ENCODE results near the gene SMIM3.
"Not testable (repeated sequence)": the region's sequence is repeated elsewhere in the genome, so short reads cannot be mapped to it uniquely, and the experiment has no call there.

Gene SMIM3

DNA sequence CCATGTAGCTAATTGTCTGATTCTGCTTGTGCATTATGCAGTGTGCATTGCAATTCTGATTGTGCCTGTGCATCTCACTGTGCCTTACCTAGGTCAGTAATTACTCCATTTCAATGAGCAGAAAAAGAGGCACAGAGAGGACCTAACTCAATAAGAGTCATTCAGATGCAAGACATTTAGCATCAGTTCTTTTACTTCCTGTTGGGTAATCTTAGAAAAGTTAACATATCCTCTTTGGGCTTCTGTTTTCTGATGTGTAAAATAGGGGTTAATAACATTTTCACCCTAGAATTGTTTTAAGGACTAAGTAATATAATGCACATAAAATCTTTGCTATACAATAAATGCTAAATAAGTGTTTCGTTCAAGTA lies 12.8 kb upstream of the SMIM3 start:
- no peak for DNase-seq

DNA sequence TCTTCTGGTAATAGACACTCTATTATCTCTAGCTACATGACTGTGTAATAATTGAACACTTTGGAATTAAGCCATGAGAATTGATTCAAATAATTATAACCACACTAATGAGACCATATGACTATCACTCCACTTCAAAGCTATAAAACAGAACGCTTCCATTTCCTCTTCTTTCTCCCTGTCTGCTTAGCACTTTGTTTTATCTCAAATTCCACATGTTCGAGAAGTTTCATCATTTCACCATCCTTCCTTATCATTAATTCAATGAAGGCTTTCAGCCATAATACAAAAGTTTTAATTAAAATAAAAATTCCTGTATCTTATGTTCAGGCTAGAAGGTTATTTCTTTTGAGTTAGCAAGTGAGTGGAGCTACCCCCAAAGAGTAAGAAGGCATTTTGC lies 12.3 kb upstream of the SMIM3 start:
- DNase-seq, result peak; percentile 75

DNA sequence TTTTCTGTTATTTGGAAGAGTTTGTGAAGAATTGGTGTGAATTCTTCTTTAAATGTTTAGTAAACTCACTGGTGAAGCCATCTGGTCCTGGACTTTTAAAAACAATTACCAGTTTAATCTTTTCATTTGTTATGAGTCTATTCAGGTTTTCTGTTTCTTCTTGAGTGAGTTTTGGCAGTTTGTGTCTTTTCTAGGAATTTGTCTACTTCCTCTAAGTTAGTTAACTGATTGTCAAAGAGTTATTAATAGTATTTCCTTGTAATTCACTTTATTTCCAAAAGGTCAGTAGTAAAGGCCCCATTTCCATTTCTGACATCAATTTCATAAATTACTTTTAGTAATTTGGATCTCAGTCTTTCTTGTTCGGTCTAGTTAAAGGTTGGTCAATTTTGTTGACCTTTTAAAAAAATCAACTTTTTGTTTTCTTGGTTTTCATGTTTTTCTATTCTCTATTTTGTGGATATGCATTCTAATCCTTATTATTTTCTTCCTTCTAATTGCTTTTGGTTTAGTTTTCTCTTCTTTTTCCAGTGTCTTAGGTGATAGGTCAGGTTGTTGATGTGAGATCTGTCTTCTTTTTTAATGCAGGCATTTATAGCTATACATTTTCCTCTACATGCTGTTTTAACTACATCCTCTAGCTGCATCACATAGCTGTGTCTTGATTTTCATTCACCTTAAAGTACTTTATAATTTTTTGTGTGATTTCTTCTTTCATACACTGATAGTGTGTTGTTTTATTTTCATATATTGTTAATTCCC lies 7.3 kb upstream of the SMIM3 start:
- peak; percentile 26 for DNase-seq

DNA sequence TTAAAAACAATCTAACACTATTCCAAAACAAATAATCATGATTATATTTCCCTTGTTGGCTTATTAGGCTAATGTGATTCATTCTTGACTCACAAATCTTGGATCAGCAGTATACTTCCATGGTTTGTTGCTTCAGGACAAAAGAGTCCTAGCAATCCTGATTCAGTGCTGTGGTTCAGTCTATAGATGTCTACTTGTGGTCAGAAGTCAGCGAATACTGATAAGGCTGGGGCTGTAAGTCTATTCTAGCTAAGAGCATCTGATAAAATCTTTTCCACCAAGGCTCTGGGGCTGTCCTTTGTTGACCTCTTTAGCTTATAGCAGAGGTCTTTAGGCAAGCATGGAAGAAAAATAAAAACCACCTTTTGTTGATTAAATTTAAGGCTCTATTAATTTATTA lies 4.4 kb upstream of the SMIM3 start:
- peak; percentile 64 for DNase-seq

DNA sequence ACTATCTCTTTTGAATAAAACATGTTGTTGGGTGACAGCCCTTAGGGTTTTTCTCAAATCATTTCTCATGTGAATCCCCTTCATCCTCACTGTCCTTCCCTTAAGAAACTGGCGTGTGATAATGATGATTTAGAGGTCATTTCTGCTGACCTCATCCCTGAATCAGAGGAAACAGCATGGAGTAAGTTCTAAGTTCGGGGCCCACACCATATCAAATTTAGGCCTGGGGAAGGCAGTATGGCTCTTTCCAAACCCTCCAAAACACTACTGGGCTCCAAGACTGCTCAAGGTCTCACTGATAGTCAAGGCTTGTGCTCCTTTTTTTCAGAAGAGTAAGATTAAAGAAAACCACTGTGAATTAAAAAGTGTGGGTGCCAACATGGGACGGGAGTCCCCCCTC lies 872 bp upstream of the SMIM3 start:
- no peak for DNase-seq

DNA sequence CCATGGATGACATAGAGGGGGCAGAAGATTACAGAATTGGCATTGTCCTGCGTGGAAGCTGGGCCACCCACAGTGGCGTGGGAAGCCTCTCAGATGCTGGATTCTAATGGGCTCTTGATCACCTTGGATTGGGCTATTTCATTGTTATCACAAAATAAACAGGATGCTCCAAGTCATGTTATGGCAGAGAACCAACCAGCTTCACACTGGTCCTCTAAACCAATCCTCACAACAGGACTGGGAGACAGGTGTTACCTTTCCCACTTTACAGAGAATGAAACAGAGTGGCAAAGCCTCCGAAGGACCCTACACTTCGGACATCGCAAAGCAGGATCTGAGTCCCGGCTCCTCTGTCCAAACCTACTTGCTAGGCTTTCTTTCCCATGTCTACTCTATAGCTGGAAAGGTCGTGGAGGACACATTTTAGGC lies 455 bp upstream of the SMIM3 start:
- DNase-seq, result no peak

DNA sequence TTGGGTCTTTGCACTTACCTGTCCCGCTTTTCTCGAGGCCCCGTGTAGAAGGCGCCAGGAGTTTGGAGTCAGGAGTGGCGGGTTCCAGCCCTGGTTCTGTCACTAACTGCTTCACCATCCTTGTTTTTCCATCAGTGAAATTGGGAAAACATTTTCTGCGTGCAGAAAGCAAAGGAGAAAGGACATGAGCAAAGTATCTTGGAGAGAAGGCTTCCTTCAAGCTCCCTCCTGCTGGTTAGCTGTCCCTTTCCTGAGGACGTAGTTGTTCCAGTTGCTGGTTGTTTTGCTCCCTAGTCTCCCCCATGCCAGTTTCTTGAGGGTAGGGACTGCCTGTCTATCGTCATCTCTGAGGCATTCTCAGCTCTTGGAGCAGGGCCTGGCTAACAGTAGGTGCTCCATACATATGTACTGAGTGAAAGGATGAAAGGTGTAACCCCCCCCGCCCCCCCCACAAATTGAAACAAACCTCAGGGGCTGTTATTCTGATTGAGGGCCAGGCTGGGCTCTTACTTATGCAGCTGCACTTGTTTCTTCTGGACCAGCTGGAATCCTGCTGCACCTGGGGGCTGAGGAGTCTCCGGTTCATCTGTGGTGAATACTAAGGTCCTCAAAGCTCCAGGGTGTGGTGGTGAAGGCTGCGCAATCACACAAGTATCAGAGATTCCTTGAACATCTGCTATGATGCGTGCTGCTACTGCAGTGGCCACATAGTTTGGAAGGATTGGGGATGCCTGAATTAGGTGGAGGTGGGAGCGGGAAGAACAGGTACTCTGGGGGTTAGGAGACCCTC lies 1.0 kb downstream of the SMIM3 start:
- DNase-seq, result no peak

DNA sequence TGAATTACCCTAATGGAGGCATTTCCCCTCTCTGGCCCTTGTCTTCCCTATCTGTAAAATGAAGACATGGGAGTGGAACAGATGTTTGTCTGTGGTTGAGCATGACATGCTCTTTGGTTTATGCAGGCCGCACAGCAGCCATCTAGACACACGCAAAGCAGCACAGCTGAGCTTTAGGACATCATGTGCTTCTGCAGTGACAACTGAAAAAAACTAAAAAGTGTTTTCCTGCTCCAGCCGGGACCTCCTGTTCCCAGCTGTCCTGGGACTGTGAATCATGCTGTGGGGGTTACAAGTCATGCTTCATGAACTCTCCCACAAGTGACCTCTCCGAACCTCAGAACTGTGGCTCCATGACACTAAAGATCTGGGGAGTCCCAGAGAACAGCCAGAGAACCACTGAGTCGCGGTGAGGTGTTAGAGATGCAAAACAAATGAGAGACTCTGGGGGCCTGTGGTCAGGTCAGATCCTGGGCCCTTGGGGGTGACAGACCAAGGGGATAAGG lies 1.7 kb downstream of the SMIM3 start:
- DNase-seq, result no peak

DNA sequence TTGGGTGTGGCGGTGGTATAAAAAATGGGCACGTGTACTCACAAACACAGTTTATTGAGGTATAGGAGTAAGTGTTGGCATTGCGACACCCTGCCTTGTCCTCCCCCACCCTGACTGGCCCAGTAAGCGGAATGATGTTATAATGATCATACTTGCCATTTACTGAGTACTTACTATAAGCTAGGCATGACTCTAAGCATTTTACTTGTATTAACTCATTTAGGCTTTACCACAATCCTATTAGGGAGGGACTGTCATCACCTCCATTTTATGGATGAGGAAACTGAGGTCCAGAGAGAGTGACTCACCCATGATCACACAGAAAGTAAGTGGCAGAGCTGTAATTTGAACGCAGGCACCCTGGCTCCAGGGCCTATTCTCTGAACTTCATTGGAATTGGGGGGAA lies 2.3 kb downstream of the SMIM3 start:
- no peak for DNase-seq

DNA sequence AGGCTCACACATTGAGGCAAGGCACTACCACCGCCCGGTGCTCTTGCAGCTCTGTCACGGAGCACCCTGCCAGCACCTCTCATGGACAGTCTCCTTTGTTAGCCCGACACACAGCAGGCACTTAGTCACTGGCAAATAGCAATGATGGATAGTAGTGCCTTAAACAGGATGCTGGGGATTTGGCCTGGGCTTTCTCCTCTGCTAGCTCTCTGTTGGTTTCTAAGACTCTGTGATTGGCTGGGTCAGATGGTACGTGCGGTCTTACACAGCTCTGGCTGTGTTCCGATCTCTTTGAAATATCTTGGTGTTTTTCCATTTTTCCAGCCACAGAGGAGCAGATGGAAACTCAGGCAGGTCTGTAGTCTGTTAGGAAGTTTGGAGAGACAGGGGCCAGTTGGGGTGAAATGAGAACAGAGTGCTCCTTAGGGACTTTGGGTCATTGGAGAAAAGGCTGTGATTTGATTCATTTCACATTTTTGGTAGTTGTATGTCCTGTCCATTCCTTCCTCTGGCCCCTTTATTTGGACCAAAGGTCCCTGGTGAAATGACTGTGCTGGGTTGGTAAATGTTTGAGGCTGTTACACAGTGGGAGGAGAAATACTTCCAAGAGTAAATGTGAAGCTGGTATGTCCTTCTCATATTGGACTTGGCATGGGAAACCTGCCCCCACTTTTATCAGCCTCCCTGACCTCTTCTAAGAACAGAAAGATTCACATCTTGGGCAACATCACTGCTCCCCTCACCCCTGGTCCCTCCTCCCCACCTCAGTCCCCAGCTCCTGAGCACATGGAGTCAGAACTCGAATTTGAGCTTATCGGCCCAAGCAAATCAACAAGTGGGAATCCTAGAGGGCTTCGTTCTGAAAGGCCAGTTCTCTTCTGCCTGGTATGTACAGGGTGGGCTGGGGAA lies 3.4 kb downstream of the SMIM3 start:
- no peak for DNase-seq

DNA sequence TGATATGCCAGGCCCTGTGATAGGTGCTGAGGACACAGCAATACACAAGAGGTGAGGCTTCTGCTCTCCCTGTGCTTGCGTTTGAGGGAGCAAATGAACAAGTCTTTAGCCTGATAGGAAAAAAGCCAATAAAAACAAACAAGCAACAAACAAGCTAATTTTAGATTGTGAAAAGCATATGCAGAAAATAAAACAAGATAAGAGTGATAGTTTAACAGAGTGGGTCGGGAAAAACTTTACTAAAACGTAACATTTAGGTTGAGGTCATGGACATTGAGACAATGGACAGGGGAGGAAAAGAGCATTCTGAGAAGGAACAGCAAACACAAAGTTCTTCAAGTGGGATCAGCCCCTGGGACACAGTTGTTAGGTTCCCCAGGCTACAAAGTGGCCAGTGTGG lies 4.3 kb downstream of the SMIM3 start:
- no peak for DNase-seq

DNA sequence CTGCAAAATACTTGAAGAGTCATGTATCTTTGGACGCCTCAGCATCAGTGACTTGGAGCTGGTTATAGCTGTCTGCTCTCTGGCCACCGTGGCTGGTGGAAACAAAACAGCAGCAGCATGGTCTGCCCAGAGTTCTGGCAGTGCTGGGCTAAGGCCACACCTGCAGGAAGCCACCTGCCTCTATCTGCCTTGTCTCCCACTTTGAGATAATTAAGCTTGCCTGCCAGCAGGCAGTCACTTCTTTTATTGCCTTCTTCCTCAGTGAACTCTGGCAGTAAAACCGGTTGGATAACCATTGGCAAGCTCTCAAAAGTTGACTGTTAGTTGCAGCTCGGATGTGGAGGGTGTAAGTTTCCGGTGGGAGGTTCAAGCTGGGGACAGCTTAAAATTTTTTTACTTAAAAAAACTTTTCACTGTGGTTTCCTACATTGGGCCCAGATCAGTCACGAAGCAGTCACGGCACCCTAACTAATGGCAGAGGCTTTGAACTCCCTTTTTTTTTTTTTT lies 4.9 kb downstream of the SMIM3 start:
- DNase-seq, result peak; percentile 48

DNA sequence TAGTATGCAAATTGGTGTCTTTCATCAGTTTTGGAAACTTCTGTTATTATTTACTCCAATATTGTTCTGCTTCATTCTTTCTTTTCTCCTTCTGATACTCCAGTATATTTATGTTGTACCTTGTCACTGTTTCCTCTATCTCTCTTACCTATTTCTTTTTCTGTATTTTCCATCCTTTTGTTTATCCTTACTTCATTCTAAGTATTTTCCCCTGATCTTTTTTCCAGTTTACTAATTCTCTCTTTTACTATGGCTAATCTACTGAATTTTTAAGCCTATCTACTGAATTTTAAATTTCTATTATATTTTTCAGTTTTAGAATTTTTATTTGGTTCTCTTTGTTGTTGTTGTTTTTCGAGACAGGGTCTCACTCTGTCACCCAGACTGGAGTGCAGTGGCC lies 7.4 kb downstream of the SMIM3 start:
- DNase-seq, result no peak

DNA sequence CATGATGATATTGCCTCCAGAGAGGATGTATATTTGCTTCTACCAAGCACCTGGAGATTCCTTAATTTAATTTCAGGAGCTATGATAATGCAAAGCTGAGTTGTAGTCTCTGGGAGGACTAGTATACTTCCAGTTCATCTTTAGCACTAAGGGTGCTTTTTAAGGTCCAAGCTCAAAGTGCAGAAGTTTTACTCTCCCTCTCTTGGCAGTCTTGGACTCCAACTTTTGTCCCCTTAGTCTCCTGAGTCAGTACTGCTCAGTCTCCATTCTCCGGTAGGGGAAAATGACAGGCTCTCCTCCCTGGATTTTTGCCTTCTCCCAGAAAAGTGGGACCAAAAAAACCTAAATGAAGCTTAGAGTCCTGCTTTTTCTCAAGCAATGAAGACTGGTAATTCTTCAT lies 8.3 kb downstream of the SMIM3 start:
- DNase-seq, result no peak

DNA sequence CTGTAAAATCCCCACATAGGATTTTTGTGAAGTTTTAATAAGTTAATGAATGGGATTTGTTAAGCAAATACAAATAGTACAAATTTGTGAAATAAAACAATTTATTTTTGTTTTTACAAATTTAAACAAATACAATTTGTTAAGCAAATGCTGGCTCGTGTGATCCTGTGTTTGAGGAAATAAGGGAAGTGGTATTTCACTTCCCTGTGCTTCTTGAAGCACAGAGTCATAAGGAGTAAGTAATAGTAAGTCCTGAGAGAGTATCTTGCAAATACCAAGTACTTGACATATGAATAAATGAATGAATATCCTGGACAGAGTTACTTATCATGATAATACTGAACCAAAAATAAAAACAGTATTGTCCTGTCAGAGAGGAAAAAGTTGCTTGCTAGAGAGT lies 9.1 kb downstream of the SMIM3 start:
- no peak for DNase-seq

DNA sequence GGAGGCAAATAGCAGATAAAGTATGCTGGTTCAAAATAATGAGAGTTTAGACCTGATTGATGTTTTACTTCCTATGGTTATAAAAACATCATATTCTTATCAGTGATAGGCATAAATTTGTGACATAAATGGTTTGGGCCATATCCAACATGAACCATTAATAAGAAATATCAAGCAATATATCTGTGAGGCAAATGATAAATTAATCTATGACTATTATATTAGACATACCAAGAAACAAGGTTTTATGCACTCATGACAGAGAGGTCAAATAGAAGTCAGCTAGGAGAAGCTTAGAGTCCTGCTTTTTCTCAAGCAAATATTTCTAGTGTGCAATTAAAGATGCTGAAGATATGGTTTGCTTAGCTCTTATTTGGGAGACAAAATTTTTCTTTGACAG lies 10.4 kb downstream of the SMIM3 start:
- DNase-seq, result no peak

DNA sequence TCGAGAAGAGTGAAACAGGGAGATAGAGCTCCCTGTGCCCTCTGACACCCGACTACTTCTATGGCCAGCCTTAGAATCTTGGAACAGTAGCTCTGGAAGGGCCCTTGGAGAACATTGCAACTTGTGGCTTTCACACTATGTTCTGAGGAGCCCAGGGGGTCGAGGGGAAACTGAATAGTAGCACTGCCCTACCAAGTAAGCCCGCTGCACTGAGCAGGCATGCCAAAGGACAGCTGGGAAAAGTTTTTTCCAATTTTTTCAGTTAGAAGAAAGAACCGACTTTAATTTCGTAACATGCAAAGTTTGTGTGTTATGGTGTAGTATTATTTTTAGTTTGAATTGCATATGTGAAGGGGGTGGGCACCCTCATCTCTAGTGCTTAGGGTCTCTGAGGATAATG lies 10.9 kb downstream of the SMIM3 start:
- no peak for DNase-seq

DNA sequence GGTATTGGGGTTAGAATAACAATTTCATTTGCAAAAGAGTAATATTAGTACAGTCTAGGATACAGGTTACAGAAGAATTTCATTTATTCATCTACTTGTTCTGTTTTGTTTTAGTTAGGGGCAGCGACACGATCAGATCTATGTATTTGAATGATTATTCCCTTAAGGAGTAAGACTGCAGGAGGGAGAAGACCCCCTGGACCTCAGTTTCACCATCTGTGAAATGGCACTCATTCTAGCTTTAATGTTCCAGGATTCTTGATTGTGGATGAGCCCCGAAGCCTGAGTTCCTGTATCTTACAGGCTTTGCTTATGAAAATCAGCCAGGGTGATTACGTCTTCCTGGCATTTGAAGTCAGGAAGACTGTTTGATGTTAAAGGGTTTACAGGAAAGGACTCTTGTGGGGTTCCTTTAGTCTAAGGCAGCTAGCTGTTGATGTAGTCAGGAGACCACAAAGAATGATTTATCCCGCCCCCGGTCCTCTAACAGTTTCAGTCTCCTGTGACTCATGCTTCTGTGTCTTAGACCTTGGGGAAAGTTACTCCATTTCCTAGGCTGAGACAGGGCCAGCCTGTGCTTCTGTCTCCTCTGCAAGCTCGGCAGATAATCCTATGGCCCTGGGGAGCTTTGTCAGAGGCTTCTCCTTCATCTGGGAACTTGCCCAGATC lies 11.5 kb downstream of the SMIM3 start:
- peak; percentile 22 for DNase-seq

DNA sequence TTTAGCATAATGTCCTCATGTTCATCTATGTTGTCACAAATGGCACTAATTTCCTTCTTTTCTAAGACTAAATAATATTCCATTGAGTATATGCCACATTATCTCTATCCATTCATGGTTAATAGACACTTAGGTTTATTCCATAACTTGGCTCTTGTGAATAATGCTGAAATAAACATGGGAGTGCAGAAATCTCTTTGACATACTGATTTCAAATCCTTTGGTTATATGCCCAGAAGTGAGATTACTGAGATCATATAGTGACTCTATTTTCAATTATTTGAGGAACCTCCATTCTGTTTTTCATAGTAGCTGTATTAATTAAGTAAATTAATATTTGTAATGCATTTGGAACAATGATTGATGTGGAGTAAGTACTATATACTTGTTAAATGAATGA lies 13.0 kb downstream of the SMIM3 start:
- no peak for DNase-seq

DNA sequence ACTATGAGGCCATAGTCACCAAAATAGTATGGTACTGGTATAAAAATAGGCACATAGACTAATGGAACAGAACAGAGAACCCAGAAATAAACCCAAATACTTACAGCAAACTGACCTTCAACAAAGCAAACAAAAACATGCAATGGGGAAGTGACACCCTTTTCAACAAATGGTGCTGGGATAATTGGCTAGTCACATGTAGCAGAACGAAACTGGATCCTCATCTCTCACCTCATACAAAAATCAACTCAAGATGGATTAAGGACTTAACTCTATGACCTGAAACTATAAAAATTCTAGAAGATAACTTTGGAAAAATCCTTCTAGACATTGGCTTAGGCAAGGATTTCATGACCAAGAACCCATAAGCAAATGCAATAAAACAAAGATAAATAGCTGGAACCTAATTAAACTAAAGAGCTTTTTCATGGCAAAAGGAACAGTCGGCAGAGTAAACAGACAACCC lies 14.9 kb downstream of the SMIM3 start:
- DNase-seq, result not testable (repeated sequence)

DNA sequence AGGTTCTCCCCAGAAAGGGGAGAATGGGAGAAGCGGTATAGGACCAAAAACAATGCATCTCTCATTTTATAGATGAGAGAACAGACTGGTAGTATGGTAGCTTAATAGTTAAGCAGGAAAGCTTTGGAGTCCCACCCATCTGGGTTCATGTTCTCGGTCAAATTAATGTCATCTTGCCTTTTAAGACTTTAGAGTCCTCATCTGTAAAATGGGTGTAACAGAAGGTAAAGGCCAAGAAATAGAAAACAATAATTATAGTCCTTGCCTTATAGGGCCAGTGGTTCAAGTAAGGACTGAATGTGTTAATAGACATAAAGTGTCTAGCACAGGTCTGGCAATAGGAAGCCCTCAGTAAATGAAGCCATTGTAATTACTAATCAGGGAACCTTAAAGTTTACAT lies 16.4 kb downstream of the SMIM3 start:
- DNase-seq, result no peak

DNA sequence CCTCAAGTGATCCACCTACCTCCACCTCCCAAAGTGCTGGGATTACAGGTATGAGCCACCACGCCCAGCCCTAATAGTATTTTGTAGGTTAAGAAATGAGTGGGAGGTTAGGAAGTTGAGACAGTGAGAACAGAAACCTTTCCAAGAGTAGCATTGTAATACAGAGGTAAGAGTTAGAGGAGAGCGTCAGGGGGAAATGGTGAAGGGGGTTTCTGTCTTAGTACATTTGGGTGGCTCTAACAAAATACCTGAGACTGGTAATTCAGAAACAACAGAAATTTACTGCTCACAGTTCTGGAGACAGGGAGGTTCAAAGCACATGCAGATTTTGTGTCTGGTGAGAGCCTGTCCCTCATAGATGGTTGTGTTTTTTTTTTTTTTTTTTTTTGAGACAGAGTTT lies 18.8 kb downstream of the SMIM3 start:
- DNase-seq, result no peak

All from hematopoietic multipotent progenitor cell treated with erythropoietin and hydrocortisone succinate and interleukin-3 and kit ligand, for 8 days (in vitro differentiated cells).